HG02588 (cell line): Measurements from ENCODE around the gene SLC39A10.
"Not testable (repeated sequence)": the region's sequence is repeated elsewhere in the genome, so short reads cannot be mapped to it uniquely, and the experiment has no call there.

Experiments used
- ATAC-seq: cut with Tn5 transposase; IDR thresholded peaks from one replicate; pipeline ENCODE4 v1.9.1; 2021; ENCODE audit warnings: mild to moderate bottlenecking, moderate library complexity; ENCODE audit not compliant: unreplicated experiment

SLC39A10 gene

DNA sequence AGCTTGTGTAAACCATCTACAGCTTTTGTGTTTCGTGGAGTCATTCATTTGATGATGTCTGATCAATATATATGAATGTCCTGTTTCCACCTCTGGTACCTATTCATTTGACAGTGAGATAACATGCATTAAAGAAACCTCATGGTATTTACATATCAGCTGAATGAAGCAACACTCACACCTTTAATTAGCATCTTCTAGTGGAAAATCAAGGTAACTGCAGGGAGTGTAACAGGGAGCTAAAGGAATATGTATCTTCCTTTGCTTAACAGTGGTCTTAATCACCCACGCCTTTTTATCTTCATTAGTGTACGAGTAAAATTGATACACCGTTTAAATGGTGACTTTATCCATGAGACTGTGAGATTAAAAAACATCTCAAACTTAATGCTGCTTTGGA, 15.6 kb downstream of the SLC39A10 start:
- no peak for ATAC-seq

- ATAC-seq, result no peak
These were observed 17.6 kb downstream of the SLC39A10 start for GRCh38 chr2:195674491-195675221.

DNA sequence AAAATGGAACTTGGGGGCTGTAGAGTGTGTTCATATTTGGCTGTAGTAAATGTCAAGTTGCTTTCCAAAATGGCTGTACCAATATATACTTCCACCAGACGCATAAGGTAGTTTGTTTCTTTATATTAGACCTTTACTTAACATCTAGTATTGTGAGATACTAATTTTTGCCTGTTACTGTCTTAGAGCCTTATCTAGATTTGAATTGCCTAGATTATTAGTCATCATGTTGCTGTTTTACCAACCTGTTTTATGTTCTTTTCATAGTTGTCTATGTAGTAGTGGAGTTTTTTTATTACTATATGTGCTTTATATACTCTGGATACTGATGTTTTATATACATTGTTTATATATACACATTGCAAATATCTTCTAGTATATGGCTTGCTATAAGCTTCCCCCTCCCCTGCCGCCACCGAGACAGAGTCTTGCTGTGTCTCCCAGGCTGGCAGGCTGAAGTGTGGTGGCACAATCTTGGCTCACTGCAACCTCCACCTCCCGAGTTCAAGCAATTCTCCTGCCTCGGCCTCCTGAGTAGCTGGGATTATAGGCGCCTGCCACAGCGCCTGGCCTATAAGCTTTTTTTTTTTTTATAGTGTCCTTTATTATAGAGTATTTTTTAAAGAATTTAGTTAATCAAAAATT, 18.9 kb downstream of the SLC39A10 start:
- ATAC-seq, result no peak

- ATAC-seq, result no peak
These were observed 20.3 kb downstream of the SLC39A10 start for GRCh38 chr2:195677290-195677689.

GRCh38 chr2:195677884-195678283, 20.9 kb downstream of the SLC39A10 start:
- ATAC-seq, result no peak

DNA sequence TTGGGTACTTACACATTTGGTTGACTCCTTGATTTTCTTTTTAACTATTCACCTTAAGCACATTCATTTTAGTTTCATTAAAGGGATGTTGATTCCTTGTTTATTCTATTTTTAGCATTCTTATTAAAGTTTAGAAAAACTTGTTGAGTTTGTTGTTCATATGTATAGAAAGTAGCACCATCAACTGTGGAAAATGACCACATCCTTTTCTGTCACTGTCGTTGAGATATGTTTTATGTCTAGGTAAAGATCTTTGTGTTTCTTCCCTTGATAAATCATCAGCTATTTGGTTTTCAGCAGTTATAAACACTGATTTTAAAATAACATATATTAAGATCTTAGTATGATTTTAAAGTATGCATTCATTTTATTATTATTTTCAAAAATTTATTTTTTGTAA, 25.1 kb downstream of the SLC39A10 start:
- ATAC-seq, result no peak

DNA sequence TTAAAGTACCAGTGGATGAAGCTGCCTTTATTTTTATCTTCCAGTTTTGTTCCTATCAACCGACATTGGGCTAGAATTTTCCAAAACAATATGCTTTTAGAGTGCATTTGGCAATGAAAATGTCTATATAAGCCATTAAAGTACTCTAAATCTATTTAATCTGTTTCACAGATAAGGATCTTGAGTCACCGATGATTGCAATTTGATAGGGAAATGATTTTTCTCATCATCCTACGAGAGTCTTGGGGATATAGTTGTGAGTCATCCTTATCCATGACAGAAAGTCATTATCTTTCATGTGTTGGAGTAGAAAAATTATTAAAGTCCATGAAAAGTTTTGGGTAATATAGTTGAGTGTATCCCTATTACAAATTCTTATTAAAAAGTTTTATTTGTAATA, 26.1 kb downstream of the SLC39A10 start:
- no peak for ATAC-seq

GRCh38 chr2:195686564-195686963, 29.5 kb downstream of the SLC39A10 start:
- ATAC-seq, result no peak

DNA sequence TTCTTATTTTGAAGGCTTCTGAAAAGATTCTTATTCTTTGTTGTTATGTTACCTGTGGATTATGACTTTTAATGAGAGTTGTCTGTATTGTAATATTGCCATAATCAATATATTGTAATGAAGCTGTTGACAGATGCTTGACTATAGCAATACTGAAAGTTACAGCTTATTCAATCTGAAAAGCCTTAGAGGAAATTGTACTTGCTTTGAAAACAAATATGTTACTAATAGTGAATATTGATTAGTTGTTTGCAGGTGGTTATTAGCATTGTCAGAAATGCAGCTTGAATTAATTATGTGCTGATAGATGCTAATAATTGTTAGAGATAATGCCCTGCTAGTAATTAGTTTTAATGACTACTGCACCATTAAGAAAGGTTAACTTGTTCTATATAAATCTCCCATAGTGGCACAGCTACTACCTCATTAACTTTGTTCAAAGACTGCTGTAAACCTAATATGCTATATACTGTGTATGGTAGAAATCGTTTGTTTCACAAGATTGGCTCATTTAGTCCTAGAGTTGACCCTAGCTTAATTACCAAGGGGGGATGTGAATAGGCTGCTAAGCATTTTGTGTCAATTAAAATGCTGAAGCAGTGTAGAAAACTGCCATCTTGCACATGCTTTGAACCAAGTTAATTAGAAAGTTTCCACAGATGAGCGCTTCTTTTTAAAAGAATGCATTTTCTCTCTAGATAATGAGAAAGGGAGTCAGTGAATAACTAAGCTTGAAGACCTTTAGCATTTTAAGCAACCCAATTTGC, 30.5 kb downstream of the SLC39A10 start:
- ATAC-seq, result no peak

GRCh38 chr2:195692531-195692930, 35.5 kb downstream of the SLC39A10 start:
- ATAC-seq, result not testable (repeated sequence)

DNA sequence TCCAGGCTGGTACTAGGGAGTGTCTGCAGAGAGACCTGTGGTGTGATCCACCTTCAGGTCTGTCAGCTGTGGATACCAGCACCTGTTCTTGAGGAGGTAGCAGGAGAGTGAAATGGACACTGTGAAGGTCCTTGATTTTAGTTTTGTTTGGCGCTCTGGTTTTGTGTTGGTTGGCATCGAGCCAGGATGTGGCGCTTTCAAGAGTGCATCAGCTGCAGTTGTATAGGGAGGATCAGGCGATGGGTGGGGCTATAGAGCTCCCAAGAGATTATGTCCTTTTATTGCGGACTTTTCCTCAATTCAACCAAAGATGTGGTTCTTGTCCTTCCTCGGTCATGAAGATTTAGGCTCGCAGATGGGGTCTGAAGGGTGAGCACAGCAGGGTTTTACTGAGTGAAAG, 37.5 kb downstream of the SLC39A10 start:
- ATAC-seq, result no peak

DNA sequence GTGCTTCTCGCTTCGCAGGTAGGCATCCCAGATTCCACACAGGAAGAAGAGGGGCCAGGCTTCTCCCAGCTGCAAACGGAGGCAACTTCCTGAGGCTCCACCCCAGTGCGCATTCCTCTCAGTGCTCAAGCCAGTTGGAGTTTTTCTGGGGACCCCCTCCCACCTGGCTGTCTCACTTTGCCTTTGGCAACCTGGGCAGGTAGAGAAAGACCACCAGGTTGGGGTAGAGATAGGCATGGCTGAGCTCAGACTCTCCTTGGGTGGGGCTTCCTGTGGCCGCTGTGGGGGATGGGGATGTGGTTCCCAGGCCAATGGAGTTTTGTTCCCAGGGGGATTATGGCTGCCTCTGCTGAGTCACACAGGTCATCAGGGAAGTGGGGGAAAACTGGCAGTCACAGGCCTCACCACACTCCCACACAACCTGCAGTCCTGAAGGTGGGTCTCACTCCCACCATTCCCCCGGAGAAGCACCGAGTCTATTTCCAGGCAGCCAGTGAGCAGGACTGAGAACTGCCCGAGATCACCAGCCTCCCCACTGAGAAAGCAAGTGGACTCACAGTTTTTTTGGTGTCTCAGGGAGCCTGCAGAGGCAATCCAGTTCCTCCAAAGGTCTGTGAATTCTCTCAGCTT, 38.1 kb downstream of the SLC39A10 start:
- ATAC-seq, result no peak

DNA sequence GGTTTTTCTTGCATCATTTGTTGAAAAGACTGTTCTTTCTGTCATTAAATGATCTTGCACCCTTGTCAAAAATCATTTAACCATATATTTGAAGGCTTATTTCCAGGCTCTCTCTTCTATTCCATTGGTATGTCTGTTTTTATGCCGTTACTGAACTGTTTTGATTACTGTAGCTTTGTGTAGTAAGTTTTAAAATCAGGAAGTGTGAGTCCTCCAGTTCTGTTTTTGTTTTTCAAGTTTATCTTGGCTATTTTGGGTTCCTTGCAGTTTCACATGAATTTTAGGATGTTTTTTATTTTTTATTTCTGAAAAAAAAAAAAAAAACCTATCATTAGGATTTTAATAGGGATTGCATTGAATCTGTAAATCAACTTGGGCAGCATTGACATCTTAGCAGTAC, 39.0 kb downstream of the SLC39A10 start:
- ATAC-seq, result no peak

GRCh38 chr2:195697681-195698220, 40.7 kb downstream of the SLC39A10 start:
- no peak for ATAC-seq

DNA sequence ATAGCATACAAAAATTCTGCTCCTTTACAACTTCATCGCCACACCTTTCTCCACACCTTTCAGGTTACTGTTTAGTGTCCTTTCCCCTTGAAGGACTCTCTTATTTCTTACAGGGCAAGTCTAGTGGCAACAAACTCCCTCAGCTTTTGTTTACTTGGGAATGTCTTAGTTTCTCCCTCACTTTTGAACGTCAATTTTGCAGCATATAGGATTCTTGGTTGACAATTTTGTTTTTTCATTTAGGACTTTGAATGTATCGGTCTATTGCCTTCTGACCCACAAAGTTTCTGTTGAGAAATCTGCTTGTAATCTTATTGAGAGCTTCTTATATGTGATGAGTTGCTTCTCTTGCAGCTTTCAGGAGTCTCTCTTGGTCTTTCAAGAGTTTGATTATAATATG, 43.5 kb downstream of the SLC39A10 start:
- no peak for ATAC-seq

GRCh38 chr2:195706161-195706900, 49.3 kb downstream of the SLC39A10 start:
- ATAC-seq, result no peak

DNA sequence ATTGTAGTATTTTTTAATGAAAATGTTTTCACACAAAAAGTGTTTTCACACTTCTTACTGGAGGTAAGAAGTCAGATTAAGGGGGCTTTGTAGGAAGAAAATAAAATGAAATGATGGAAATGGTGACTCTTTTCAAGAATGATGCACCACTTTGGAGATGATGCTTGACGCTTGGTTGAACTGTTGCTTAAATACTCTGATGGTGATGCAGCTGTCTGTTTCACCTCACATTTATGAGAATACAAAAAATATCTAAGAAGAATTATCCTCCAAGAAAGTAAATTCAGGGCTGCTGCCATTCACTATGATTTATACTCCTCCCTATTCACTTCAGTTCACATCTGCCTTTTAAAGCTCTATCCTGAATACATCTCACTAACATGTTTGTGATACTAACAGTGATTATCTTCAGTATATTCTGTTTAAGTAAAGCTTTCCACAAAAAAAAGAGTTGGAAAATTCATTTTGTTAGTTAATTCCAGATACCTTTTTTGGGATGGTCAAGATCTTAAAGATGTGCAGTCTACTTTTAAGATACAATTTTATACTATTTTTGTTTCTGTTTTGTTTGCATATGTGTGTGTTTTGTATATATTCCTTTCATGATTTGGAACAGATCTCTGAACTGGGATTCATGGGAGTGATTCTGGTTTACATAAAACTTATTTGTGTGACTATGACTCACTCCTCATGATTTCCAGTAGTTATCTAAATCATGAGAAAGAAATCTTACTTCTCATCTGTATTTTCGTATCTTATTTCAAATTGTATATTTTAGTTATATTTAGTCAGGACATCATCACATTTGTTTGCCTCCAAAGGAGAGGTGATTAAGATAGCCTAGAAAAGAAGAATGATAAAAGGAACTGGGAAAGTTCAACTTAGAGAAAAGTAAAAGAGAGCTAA, 53.1 kb downstream of the SLC39A10 start:
- no peak for ATAC-seq

DNA sequence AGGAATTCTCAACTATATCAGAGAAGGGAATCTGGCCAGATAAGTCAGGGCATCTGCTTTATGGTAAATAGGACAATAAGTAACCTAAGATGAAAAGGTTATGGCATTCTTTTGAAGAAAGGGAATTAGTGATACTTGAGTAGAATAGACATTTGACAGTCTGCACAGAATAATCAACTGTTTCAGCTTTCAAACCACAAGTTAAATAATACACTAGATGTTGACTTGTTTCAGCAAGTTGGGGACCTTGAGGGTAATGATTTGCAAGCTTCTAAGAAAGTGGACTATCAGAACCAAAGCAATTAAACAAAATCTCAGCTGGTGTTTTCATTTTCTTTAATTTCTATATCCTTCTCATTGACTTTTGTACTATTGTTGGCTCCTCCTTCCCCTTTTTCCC, 54.5 kb downstream of the SLC39A10 start:
- ATAC-seq, result no peak

- ATAC-seq, result no peak
These were observed 59.4 kb downstream of the SLC39A10 start for GRCh38 chr2:195716466-195716865.
